Kidney tubule cell (primary cell): ENCODE results near the gene SEZ6L.

ENCODE experiments used
- DNase-seq: peaks from one replicate; pipeline ENCODE4 v3.0.0-alpha.2; 2018; ENCODE audit warnings: low spot score

The SEZ6L gene

GRCh38 chr22:26298605-26299310, 129.5 kb downstream of the SEZ6L start:
- DNase-seq: no peak

GRCh38 chr22:26302726-26303125, 133.5 kb downstream of the SEZ6L start:
- DNase-seq: no peak

- no peak for DNase-seq
Measured at GRCh38 chr22:26303475-26303874, 134.2 kb downstream of the SEZ6L start.

- DNase-seq: no peak
Measured at GRCh38 chr22:26304730-26305129, 135.5 kb downstream of the SEZ6L start.

GRCh38 chr22:26308467-26308866, 139.2 kb downstream of the SEZ6L start:
- DNase-seq: no peak

GRCh38 chr22:26310616-26311015, 141.4 kb downstream of the SEZ6L start:
- DNase-seq: no peak

- DNase-seq: no peak
Measured at GRCh38 chr22:26313291-26313690, 144.0 kb downstream of the SEZ6L start.

GRCh38 chr22:26314171-26314570, 144.9 kb downstream of the SEZ6L start:
- DNase-seq: no peak

- no peak for DNase-seq
Measured at GRCh38 chr22:26314656-26315055, 145.4 kb downstream of the SEZ6L start.

GRCh38 chr22:26316732-26317285, 147.5 kb downstream of the SEZ6L start:
- no peak for DNase-seq

GRCh38 chr22:26318975-26319374, 149.7 kb downstream of the SEZ6L start:
- no peak for DNase-seq

- no peak for DNase-seq
Measured at GRCh38 chr22:26320447-26320846, 151.2 kb downstream of the SEZ6L start.

- DNase-seq: peak; percentile 39
Measured at GRCh38 chr22:26321469-26321913, 152.2 kb downstream of the SEZ6L start.

GRCh38 chr22:26322179-26322905, 153.1 kb downstream of the SEZ6L start:
- DNase-seq: peak; percentile 87

GRCh38 chr22:26323013-26323412, 153.8 kb downstream of the SEZ6L start:
- no peak for DNase-seq

- DNase-seq: no peak
Measured at GRCh38 chr22:26324150-26324549, 154.9 kb downstream of the SEZ6L start.

- DNase-seq: no peak
Measured at GRCh38 chr22:26325641-26326040, 156.4 kb downstream of the SEZ6L start.

GRCh38 chr22:26326803-26327202, 157.5 kb downstream of the SEZ6L start:
- DNase-seq: no peak

- DNase-seq: no peak
Measured at GRCh38 chr22:26327306-26327705, 158.0 kb downstream of the SEZ6L start.

GRCh38 chr22:26328221-26328620, 159.0 kb downstream of the SEZ6L start:
- DNase-seq: no peak

- DNase-seq: peak; percentile 66
Measured at GRCh38 chr22:26330971-26331625, 161.8 kb downstream of the SEZ6L start.

GRCh38 chr22:26333088-26333800, 164.0 kb downstream of the SEZ6L start:
- no peak for DNase-seq
